Testis (tissue), 3 donors: ENCODE results near the gene PLIN5. TPM values are rescaled to one million over a fixed set of nuclear protein-coding genes. Genes with fewer than 3 reads are reported as not detected.

Experiments used
- DNase-seq: peaks from one replicate; pipeline ENCODE4 v3.0.0-alpha.2; 2019
- H3K27ac ChIP-seq, 2 donors: fragments of 200-600 bp; sonication (generic); one replicate each; pipeline ENCODE4 v1.5.1; 2019
- H3K27me3 ChIP-seq: fragments of 200-600 bp; sonication (generic); one replicate; pipeline ENCODE4 v1.5.1; 2019
- H3K36me3 ChIP-seq: fragments of 200-600 bp; sonication (generic); one replicate; pipeline ENCODE4 v1.5.1; 2017; ENCODE audit warnings: low read depth; ENCODE audit errors: missing control alignments
- H3K4me1 ChIP-seq: fragments of 200-600 bp; sonication (generic); one replicate; pipeline ENCODE4 v1.5.1; 2019
- H3K4me3 ChIP-seq, 2 donors: fragments of 200-600 bp; sonication (generic); one replicate each; pipeline ENCODE4 v1.5.1; 2017 to 2019
- H3K9me3 ChIP-seq: fragments of 200-600 bp; sonication (generic); one replicate; pipeline ENCODE4 v1.5.1; 2017
- POLR2A ChIP-seq: fragments of 450-650 bp; IDR thresholded peaks from one replicate; pipeline ENCODE4 v1.6.1; 2017; ENCODE audit warnings: antibody characterized with exemption, mild to moderate bottlenecking, moderate library complexity
- WGBS, 2 donors: methylation state at CpG; one replicate each; pipeline ENCODE4 v1.1.5; 2018; 5-methylcytosine and 5-hydroxymethylcytosine counted together
- intact Hi-C: fragments of 100-400 bp; cut with DNase I; formaldehyde crosslinking; loops from one replicate; pipeline ENCODE4 v1.15.1; 2023; ENCODE audit warnings: low total_unique reads
- polyA plus RNA-seq: library from polyadenylated mRNA; stranded (reverse); fragments of 350-450 nt; fragmentation: Illumina TruSeq; extraction: RNeasy Lipid Tissue Mini Kit (QIAGEN cat#74804); gene quantifications from one replicate; pipeline ENCODE4 v1.2.3, GENCODE V29; 2014; ENCODE audit warnings: low read depth, low replicate concordance; ENCODE audit not compliant: insufficient read depth
- total RNA-seq, 2 donors: library from RNA; depleted of rRNA; stranded (reverse); fragments of >200 nt; gene quantifications; one replicate each; pipeline ENCODE4 v1.2.3, GENCODE V29; 2016
- TF ChIP-seq, protein P1 (sequence below), 3 experiments: fragments of 450-650 bp in 2 of 3; fragments of 200-600 bp in 1 of 3; sonication (generic) in 1 of 3; IDR thresholded peaks; one replicate each; pipeline ENCODE4 v1.5.1; 2016 to 2019; ENCODE audit warnings: antibody characterized with exemption in 3 of 3, mild to moderate bottlenecking in 2 of 3, moderate library complexity in 1 of 3

Gene PLIN5
- total and polyA plus RNA-seq, 3 donors from 2014 or later = 3.8 to 8.5 (median 7.4) TPM

DNA sequence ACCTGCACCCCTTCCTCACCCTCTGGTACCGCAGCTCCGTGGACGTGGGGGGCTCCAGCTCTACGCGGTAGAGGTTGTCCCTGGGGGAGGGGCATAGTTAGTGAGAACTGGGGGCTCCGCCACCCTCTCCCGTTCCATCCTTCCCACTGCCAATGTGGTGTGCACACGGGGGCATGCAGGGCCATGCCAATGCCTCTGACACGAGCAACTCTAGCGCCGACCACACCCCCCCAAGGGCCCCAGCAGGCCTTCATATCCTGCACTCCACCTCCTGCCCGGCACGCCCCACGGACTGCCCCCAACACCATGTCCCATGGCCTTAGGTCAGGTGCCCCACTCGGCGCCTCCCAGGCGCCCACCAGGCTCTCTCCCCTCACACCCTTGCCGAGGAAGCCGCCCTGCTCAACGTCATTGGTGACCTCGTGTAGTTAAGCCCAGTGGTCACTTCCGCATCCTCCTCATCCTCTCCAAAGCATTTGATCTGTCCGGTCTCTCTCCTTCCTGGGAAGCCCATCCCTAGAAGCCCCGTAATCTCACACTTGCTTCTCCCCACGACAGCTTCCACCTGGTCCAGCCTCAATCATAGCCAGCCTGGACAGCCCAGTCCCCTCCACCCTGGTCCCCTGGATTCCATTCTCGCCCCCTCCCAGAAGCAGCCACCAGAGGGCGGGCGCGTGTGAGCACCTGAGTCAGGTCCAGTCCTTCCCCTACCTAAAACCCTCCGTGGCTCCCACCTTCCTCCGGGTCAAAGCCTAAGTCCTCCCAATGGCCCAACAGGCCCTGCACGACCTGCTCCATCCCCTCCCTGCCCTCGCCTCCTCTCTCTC is 22.3 kb upstream of the PLIN5 start:
- WGBS, 2 donors = 49 to 57% methylated on average over 33 of the region's 33 CpGs
- intact Hi-C loops = no loop called here
- TF ChIP-seq POLR2A = no peak
- Histone ChIP-seq H3K27ac (no peak overlapping the region), H3K4me1 (no peaks in the 10 kb centered on the region), H3K36me3 (no peaks in the 10 kb centered on the region), H3K9me3 (no peaks in the 10 kb centered on the region), H3K27me3 (no peaks in the 10 kb centered on the region), H3K4me3 (no peak overlapping the region)
- DNase-seq = no peak

GRCh38 chr19:4556597-4557127 is 21.6 kb upstream of the PLIN5 start:
- Histone ChIP-seq H3K27me3 (no peaks in the 10 kb centered on the region), H3K4me3 (peak overlapping the region in 1 of 2 donors; percentile 23), H3K9me3 (no peaks in the 10 kb centered on the region), H3K27ac (no peak overlapping the region), H3K36me3 (no peaks in the 10 kb centered on the region), H3K4me1 (no peaks in the 10 kb centered on the region)
- DNase-seq = peak; percentile 73
- TF ChIP-seq POLR2A = no peak
- TF ChIP-seq, protein P1, sequence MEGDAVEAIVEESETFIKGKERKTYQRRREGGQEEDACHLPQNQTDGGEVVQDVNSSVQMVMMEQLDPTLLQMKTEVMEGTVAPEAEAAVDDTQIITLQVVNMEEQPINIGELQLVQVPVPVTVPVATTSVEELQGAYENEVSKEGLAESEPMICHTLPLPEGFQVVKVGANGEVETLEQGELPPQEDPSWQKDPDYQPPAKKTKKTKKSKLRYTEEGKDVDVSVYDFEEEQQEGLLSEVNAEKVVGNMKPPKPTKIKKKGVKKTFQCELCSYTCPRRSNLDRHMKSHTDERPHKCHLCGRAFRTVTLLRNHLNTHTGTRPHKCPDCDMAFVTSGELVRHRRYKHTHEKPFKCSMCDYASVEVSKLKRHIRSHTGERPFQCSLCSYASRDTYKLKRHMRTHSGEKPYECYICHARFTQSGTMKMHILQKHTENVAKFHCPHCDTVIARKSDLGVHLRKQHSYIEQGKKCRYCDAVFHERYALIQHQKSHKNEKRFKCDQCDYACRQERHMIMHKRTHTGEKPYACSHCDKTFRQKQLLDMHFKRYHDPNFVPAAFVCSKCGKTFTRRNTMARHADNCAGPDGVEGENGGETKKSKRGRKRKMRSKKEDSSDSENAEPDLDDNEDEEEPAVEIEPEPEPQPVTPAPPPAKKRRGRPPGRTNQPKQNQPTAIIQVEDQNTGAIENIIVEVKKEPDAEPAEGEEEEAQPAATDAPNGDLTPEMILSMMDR (IDR thresholded peaks at IDR 0.05) = no peak
- WGBS, 2 donors = 53 to 72% methylated on average over 15 to 25 of the region's 25 CpGs
- intact Hi-C loops = no loop called here

DNA sequence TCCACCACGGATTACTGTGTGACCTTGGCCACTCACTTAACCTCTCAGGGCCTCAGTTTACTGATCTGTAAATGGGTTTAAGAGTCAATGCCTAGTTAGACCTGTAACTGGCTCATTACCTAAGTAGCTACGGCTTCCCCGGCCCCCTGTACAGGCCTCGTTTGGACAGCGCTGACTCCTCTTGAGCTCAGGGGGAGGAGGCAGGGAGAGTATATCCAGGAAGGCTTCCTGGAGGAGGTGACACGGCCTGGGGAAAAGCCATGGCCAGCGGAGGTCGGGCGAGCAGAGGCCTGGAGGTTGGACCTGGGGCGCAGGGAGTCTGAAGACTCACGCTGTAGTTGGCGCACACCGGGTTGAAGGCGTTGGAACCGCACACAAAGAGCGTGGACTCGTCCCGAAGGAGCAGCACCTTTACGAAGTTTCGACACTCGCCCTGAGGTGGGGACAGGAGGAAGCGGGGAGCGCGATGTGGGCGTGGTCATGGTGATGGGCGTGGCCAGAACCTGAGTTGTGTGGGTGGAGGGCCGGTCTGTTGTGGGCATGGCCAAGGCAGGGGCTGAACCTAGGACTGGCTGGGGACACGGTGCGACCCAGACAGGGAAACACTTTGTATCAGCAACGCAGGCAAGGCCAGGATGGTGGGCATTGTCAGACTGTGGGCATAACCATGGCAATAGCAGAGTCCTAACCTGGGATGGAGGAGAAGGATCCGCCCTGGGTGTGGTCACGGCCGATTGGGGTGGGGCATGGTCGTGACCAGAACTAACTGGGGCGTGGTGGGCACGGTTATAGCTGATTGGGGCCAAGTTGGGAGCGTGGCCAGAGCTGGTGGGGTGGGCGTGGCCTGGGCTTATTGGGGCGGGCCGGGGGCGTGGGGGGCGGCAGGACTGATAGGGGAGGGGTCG is 20.9 kb upstream of the PLIN5 start:
- DNase-seq = peak; percentile 40
- Histone ChIP-seq H3K4me3 (peak overlapping the region in 1 of 2 donors; percentile 23), H3K27me3 (no peaks in the 10 kb centered on the region), H3K36me3 (no peaks in the 10 kb centered on the region), H3K27ac (no peak overlapping the region), H3K4me1 (no peaks in the 10 kb centered on the region), H3K9me3 (no peaks in the 10 kb centered on the region)
- intact Hi-C loops = no loop called here
- WGBS, 2 donors = 61 to 66% methylated on average over 37 to 43 of the region's 43 CpGs
- TF ChIP-seq, protein P1 (IDR thresholded peaks at IDR 0.05) = no peak
- no peak for TF ChIP-seq POLR2A

DNA sequence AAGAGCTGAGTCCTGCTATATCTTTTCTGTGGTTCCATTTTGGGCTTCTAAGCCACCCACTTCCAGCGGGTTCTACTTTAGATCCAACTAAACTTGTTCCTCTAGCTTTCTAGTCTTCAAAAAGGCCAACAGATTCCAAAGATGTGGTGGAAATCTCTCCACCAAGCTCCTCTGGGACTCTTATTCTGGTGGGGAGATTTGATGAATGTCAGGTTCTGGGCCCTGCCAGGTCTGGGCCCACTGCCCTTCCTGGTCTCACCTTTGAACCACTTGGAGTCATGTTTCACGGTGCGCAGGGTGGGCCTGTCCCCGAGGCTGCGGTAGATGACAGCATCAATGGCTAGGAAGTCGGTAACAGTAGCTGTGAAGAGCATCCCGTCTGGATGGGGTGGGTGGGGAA is 19.7 kb upstream of the PLIN5 start:
- Histone ChIP-seq H3K27ac (no peak overlapping the region), H3K27me3 (no peaks in the 10 kb centered on the region), H3K4me3 (no peak overlapping the region), H3K36me3 (no peaks in the 10 kb centered on the region), H3K4me1 (no peaks in the 10 kb centered on the region), H3K9me3 (no peaks in the 10 kb centered on the region)
- TF ChIP-seq, protein P1 (IDR thresholded peaks at IDR 0.05) = no peak
- no peak for TF ChIP-seq POLR2A
- no peak for DNase-seq
- 77 to 83% methylated on average over 6 to 7 of the region's 7 CpGs for WGBS, 2 donors
- intact Hi-C loops = no loop called here

GRCh38 chr19:4553775-4554174 is 18.8 kb upstream of the PLIN5 start:
- DNase-seq = no peak
- TF ChIP-seq, protein P1 (IDR thresholded peaks at IDR 0.05) = no peak
- TF ChIP-seq POLR2A = no peak
- H3K4me1 ChIP-seq = no peaks in the 10 kb centered on the region
- H3K9me3 ChIP-seq = no peaks in the 10 kb centered on the region
- H3K4me3 ChIP-seq = no peak overlapping the region
- intact Hi-C loops = no loop called here
- no peak overlapping the region for H3K27ac ChIP-seq
- 80 to 83% methylated on average over 3 of the region's 3 CpGs for WGBS, 2 donors
- H3K27me3 ChIP-seq = no peaks in the 10 kb centered on the region
- H3K36me3 ChIP-seq = no peaks in the 10 kb centered on the region
